Measurements from ENCODE around the gene NOTCH3. TPM values are rescaled to one million over a fixed set of nuclear protein-coding genes. Genes with fewer than 3 reads are reported as not detected.

The NOTCH3 gene
- total RNA-seq, 1 experiment from 2014 or later, result 21.5 TPM

DNA sequence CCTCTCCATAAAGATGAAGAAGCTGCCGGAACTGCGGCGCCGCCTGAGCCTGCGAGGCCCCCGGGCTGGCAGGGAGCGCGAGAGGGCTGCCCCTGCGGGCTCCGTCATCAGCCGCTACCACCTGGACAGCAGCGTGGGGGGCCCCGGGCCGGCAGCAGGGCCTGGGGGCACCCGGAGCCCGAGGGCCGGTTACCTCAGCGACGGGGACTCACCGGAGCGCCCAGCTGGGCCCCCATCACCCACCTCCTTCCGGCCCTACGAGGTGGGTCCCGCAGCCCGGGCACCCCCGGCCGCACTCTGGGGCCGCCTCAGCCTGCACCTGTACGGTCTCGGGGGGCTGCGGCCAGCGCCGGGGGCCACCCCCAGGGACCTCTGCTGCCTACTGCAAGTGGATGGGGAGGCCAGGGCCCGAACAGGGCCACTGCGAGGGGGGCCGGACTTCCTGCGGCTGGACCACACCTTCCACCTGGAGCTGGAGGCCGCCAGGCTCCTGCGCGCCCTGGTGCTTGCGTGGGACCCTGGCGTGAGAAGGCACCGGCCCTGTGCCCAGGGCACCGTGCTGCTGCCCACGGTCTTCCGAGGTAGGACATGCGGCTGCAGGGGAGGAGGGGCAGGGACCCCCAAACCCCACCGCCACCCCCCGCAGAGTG is 90.9 kb downstream of the NOTCH3 start:
- no peak overlapping the region for H3K27ac ChIP-seq (ENCODE audit: low read length)
- POLR2A ChIA-PET (ENCODE audit: unreplicated experiment), result no interaction called here
- intact Hi-C loops (cut with micrococcal nuclease), result no loop called here
- H4K20me1 ChIP-seq (ENCODE audit: low read length), result no peaks in the 10 kb centered on the region
- H3F3A ChIP-seq (ENCODE audit: low read length, unreplicated experiment), result no peaks in the 10 kb centered on the region
- no peak overlapping the region for H3K4me3 ChIP-seq (ENCODE audit: low read length)
- H3K27me3 ChIP-seq (ENCODE audit: low read length), result no peaks in the 10 kb centered on the region
- no peaks in the 10 kb centered on the region for H3K79me2 ChIP-seq (ENCODE audit: low read length)
- no peaks in the 10 kb centered on the region for H3K9me2 ChIP-seq (replicated peaks; ENCODE audit: low read length)
- no peaks in the 10 kb centered on the region for H3K9me3 ChIP-seq (ENCODE audit: low read length)
- no TSS peak for BruUV-seq (replicated peaks)
- no peak for ATAC-seq
- no peak overlapping the region for H2AFZ ChIP-seq (ENCODE audit: low read length)
- TF ChIP-seq EZH2 (IDR thresholded peaks at IDR 0.05; ENCODE audit: low read length, unreplicated experiment), result no peak
- no peak for TF ChIP-seq EZH2phosphoT487 (IDR thresholded peaks at IDR 0.05; ENCODE audit: borderline replicate concordance, low read length)
- TF ChIP-seq CTCF (conservative IDR thresholded peaks at IDR 0.05; ENCODE audit: low read depth, low read length), result no peak
- no peak for DNase-seq
- H3K4me1 ChIP-seq (ENCODE audit: insufficient read depth, low read length), result peaks cover 5% of the 10 kb centered on the region
- no peak overlapping the region for H3K9ac ChIP-seq (ENCODE audit: low read length)
- no peak overlapping the region for H3K4me2 ChIP-seq (ENCODE audit: low read length)
- H3K36me3 ChIP-seq (ENCODE audit: low read depth, low read length), result peaks cover 8% of the 10 kb centered on the region; the same call in 1 of the 2 replicates
- CTCF ChIA-PET, result no interaction called here

Small RNA genes within 50 kb of the gene (microRNA-seq; reads per million reads assigned to microRNA genes)
- not detected for gene MIR6795 (ENCODE audit: unreplicated experiment)

Other genes with a start within 250 kb of the NOTCH3 start
- gene SLC1A6, start 221.1 kb downstream of the NOTCH3 start, total RNA-seq (2014; rRNA removed), result 4.4 and 9.6 TPM in 2 replicates
- 5.0 and 8.9 TPM in 2 replicates for gene CASP14, start 151.5 kb downstream of the NOTCH3 start, total RNA-seq (2014; rRNA removed)
- not detected in 2 replicates for gene OR1I1, start 118.8 kb downstream of the NOTCH3 start, total RNA-seq (2014; rRNA removed)
- gene SYDE1, start 93.6 kb downstream of the NOTCH3 start, total RNA-seq (2014; rRNA removed), result 13.8 and 20.3 TPM in 2 replicates
- not detected in 2 replicates for gene EPHX3, start 31.5 kb upstream of the NOTCH3 start, total RNA-seq (2014; rRNA removed)
- gene BRD4, start 131.5 kb upstream of the NOTCH3 start, total RNA-seq (2014; rRNA removed), result 20.9 and 46.4 TPM in 2 replicates
- 36.3 and 48.0 TPM in 2 replicates for gene AKAP8, start 178.8 kb upstream of the NOTCH3 start, total RNA-seq (2014; rRNA removed)
- gene AKAP8L, start 218.0 kb upstream of the NOTCH3 start, total RNA-seq (2014; rRNA removed), result 97.9 and 137 TPM in 2 replicates
- gene WIZ, start 249.0 kb upstream of the NOTCH3 start, total RNA-seq (2014; rRNA removed), result 30.9 and 35.1 TPM in 2 replicates

Measured in PC-3 (cell line).